BLaER1 (cell line): ENCODE data around the gene DLL3.
"Not testable (repeated sequence)": the region's sequence is repeated elsewhere in the genome, so short reads cannot be mapped to it uniquely, and the experiment has no call there.

Experiments
- H3K27ac ChIP-seq: shearing (Covaris generic); formaldehyde crosslinking; 2 replicates; pipeline ENCODE4 v1.8.1; 2022
- H3K27me3 ChIP-seq: shearing (Covaris generic); formaldehyde crosslinking; 2 replicates; pipeline ENCODE4 v1.8.1; 2022
- H3K36me3 ChIP-seq: shearing (Covaris generic); formaldehyde crosslinking; 2 replicates; pipeline ENCODE4 v1.8.1; 2022
- H3K4me1 ChIP-seq: shearing (Covaris generic); formaldehyde crosslinking; 2 replicates; pipeline ENCODE4 v1.8.1; 2022
- H3K4me2 ChIP-seq: shearing (Covaris generic); formaldehyde crosslinking; 2 replicates; pipeline ENCODE4 v1.8.1; 2022
- H3K4me3 ChIP-seq: shearing (Covaris generic); formaldehyde crosslinking; 2 replicates; pipeline ENCODE4 v1.8.1; 2022
- H3K9ac ChIP-seq: shearing (Covaris generic); formaldehyde crosslinking; 2 replicates; pipeline ENCODE4 v1.8.1; 2022
- H3K9me3 ChIP-seq: shearing (Covaris generic); formaldehyde crosslinking; 2 replicates; pipeline ENCODE4 v1.8.1; 2022
- H4K20me1 ChIP-seq: shearing (Covaris generic); formaldehyde crosslinking; 2 replicates; pipeline ENCODE4 v1.8.1; 2022
- Cebpa-rat ChIP-seq: shearing (Covaris generic); IDR thresholded peaks from 2 replicates; pipeline ENCODE4 v1.8.1; 2022

DLL3 gene

GRCh38 chr19:39470724-39471339 lies 27.9 kb upstream of the DLL3 start:
- Histone ChIP-seq H3K27me3 (no peaks in the 10 kb centered on the region), H3K4me1 (peaks cover 36% of the 10 kb centered on the region), H3K9me3 (no peaks in the 10 kb centered on the region), H3K27ac (no peak overlapping the region), H4K20me1 (peaks cover 44% of the 10 kb centered on the region), H3K4me2 (no peak overlapping the region), H3K9ac (peak overlapping the region; percentile 34; the same call in 1 of the 2 replicates), H3K4me3 (no peak overlapping the region), H3K36me3 (peaks cover 100% of the 10 kb centered on the region)
- no peak for TF ChIP-seq Cebpa-rat

GRCh38 chr19:39471756-39472536 lies 26.8 kb upstream of the DLL3 start:
- Histone ChIP-seq H3K4me2 (no peak overlapping the region), H3K9me3 (no peaks in the 10 kb centered on the region), H4K20me1 (peaks cover 38% of the 10 kb centered on the region), H3K36me3 (peaks cover 100% of the 10 kb centered on the region), H3K27ac (no peak overlapping the region), H3K9ac (peak overlapping the region; percentile 34; the same call in 1 of the 2 replicates), H3K4me3 (no peak overlapping the region), H3K27me3 (no peaks in the 10 kb centered on the region), H3K4me1 (peaks cover 30% of the 10 kb centered on the region)
- TF ChIP-seq Cebpa-rat, result no peak

GRCh38 chr19:39472746-39473442 lies 25.9 kb upstream of the DLL3 start:
- Histone ChIP-seq H3K27ac (no peak overlapping the region), H3K4me2 (no peak overlapping the region), H3K4me1 (peaks cover 25% of the 10 kb centered on the region), H3K9me3 (no peaks in the 10 kb centered on the region), H3K27me3 (no peaks in the 10 kb centered on the region), H4K20me1 (peaks cover 38% of the 10 kb centered on the region), H3K4me3 (no peak overlapping the region), H3K36me3 (peaks cover 100% of the 10 kb centered on the region), H3K9ac (no peak overlapping the region)
- no peak for TF ChIP-seq Cebpa-rat

GRCh38 chr19:39473443-39473960 lies 25.2 kb upstream of the DLL3 start:
- no peak for TF ChIP-seq Cebpa-rat
- H3K36me3 ChIP-seq, result peaks cover 96% of the 10 kb centered on the region

GRCh38 chr19:39474139-39474620 lies 24.6 kb upstream of the DLL3 start:
- TF ChIP-seq Cebpa-rat, result no peak
- Histone ChIP-seq H3K27ac (no peak overlapping the region), H3K36me3 (peaks cover 89% of the 10 kb centered on the region), H3K4me3 (no peak overlapping the region), H3K27me3 (no peaks in the 10 kb centered on the region), H3K4me1 (peaks cover 12% of the 10 kb centered on the region), H3K4me2 (no peak overlapping the region), H4K20me1 (peaks cover 38% of the 10 kb centered on the region), H3K9ac (no peak overlapping the region), H3K9me3 (no peaks in the 10 kb centered on the region)

More at GRCh38 chr19:39473443-39473960, 25.2 kb upstream of the DLL3 start:
- H3K27me3 ChIP-seq, result no peaks in the 10 kb centered on the region
- peaks cover 38% of the 10 kb centered on the region for H4K20me1 ChIP-seq
- no peaks in the 10 kb centered on the region for H3K9me3 ChIP-seq
- H3K9ac ChIP-seq, result no peak overlapping the region
- no peak overlapping the region for H3K4me2 ChIP-seq
- peaks cover 19% of the 10 kb centered on the region for H3K4me1 ChIP-seq
- no peak overlapping the region for H3K27ac ChIP-seq
- no peak overlapping the region for H3K4me3 ChIP-seq

- no peaks in the 10 kb centered on the region for H3K9me3 ChIP-seq
- TF ChIP-seq Cebpa-rat, result no peak
- peaks cover 19% of the 10 kb centered on the region for H3K4me1 ChIP-seq
- H3K36me3 ChIP-seq, result peaks cover 73% of the 10 kb centered on the region
- H4K20me1 ChIP-seq, result peaks cover 38% of the 10 kb centered on the region
- H3K9ac ChIP-seq, result no peak overlapping the region
- H3K4me3 ChIP-seq, result no peak overlapping the region
- no peak overlapping the region for H3K4me2 ChIP-seq
- no peak overlapping the region for H3K27ac ChIP-seq
- no peaks in the 10 kb centered on the region for H3K27me3 ChIP-seq
These were observed 23.0 kb upstream of the DLL3 start for GRCh38 chr19:39475748-39476147.

- H3K27ac ChIP-seq, H3K9me3 ChIP-seq, H3K27me3 ChIP-seq, H3K4me3 ChIP-seq: not testable (repeated sequence)
- H3K4me2 ChIP-seq, result peak overlapping the region; percentile 87
- peaks cover 21% of the 10 kb centered on the region for H3K4me1 ChIP-seq
- peaks cover 24% of the 10 kb centered on the region for H4K20me1 ChIP-seq
- peaks cover 54% of the 10 kb centered on the region for H3K36me3 ChIP-seq
- 0 out of 2 replicates have a peak overlapping the region, but pooled peaks have one; percentile 93 for H3K9ac ChIP-seq
These were observed 19.4 kb upstream of the DLL3 start for GRCh38 chr19:39479319-39479801.

GRCh38 chr19:39479916-39480315 lies 18.8 kb upstream of the DLL3 start:
- Histone ChIP-seq H3K27me3 (no peaks in the 10 kb centered on the region), H3K4me2 (peak overlapping the region; percentile 87), H4K20me1 (peaks cover 19% of the 10 kb centered on the region), H3K4me3 (peak overlapping the region; percentile 91), H3K9me3 (no peaks in the 10 kb centered on the region), H3K9ac (peak overlapping the region; percentile 93), H3K27ac (peak overlapping the region; percentile 91), H3K36me3 (peaks cover 54% of the 10 kb centered on the region), H3K4me1 (peaks cover 21% of the 10 kb centered on the region)
- TF ChIP-seq Cebpa-rat, result no peak

GRCh38 chr19:39480337-39481228 lies 18.2 kb upstream of the DLL3 start, which contains the start of gene TIMM50:
Gene TIMM50, plus strand, starts transcription at chr19:39480838. Its CDS starts 16 bp downstream, at chr19:39480854.
- Histone ChIP-seq H3K9ac (peak within 1 kb of the TSS; percentile 93), H3K27me3 (no peaks in the 10 kb centered on the region), H3K4me3 (peak within 1 kb of the TSS; percentile 91), H3K27ac (peak within 1 kb of the TSS; percentile 91), H3K36me3 (peaks cover 54% of the 10 kb centered on the region), H3K9me3 (no peaks in the 10 kb centered on the region), H4K20me1 (peaks cover 19% of the 10 kb centered on the region), H3K4me1 (peaks cover 21% of the 10 kb centered on the region), H3K4me2 (peak within 1 kb of the TSS; percentile 95)
- no peak for TF ChIP-seq Cebpa-rat
